Ovary (tissue), 9 donors: ENCODE data around the gene TP53BP1. TPM values are rescaled to one million over a fixed set of nuclear protein-coding genes. Genes with fewer than 3 reads are reported as not detected.
"Not testable (repeated sequence)": the region's sequence is repeated elsewhere in the genome, so short reads cannot be mapped to it uniquely, and the experiment has no call there.

Experiments used
- DNase-seq, 5 donors: peaks; one replicate each; pipeline ENCODE4 v3.0.0-alpha.2; 2019 to 2020
- H3K27ac ChIP-seq, 2 donors: fragments of 200-600 bp; one replicate each; pipeline versions ENCODE4 v1.5.1 to v1.8.0; 2019 to 2022
- H3K27me3 ChIP-seq: fragments of 200-600 bp; one replicate; pipeline ENCODE4 v1.8.0; 2022
- H3K36me3 ChIP-seq: fragments of 200-600 bp; sonication (generic); one replicate; pipeline ENCODE4 v1.5.1; 2019
- H3K4me1 ChIP-seq: one replicate; pipeline ENCODE4 v1.8.1; 2013; ENCODE audit warnings: mild to moderate bottlenecking, moderate library complexity; ENCODE audit not compliant: insufficient read depth
- H3K4me3 ChIP-seq: fragments of 200-600 bp; sonication (generic); one replicate; pipeline ENCODE4 v1.5.1; 2017
- H3K9me3 ChIP-seq, 2 donors: fragments of 200-600 bp in 1 of 2; sonication (generic) in 1 of 2; one replicate each; pipeline versions ENCODE4 v1.5.1 to v1.8.1; 2013 to 2019; ENCODE audit warnings: mild to moderate bottlenecking in 1 of 2, moderate library complexity in 1 of 2
- CTCF ChIP-seq, 3 donors: fragments of 450-650 bp in 2 of 3; fragments of 200-600 bp in 1 of 3; IDR thresholded peaks; one replicate each; pipeline versions ENCODE4 v1.5.1 to v1.8.0; 2016 to 2022; ENCODE audit warnings: antibody characterized with exemption in 3 of 3, mild to moderate bottlenecking in 1 of 3
- EP300 ChIP-seq: sonication (generic); formaldehyde crosslinking; IDR thresholded peaks from one replicate; pipeline ENCODE4 v1.6.1; 2017; ENCODE audit warnings: antibody characterized with exemption
- POLR2A ChIP-seq: fragments of 450-650 bp; IDR thresholded peaks from one replicate; pipeline ENCODE4 v1.6.1; 2017; ENCODE audit warnings: antibody characterized with exemption, mild to moderate bottlenecking, moderate library complexity
- WGBS, 3 donors: extraction: QIAGEN DNeasy Blood & Tissue Kit in 1 of 3; methylation state at CpG; one replicate each; pipeline versions ENCODE4 v1.1.5 to v1.1.7; 2013 to 2017; 5-methylcytosine and 5-hydroxymethylcytosine counted together
- intact Hi-C, 4 donors: fragments of 100-400 bp; cut with DNase I; formaldehyde crosslinking; loops; one replicate each; pipeline versions ENCODE4 v1.11.0 to v1.15.1; 2022 to 2023
- polyA plus RNA-seq, 2 donors: library from polyadenylated mRNA; stranded (reverse); fragments of 200-250 nt in 1 of 2; fragments of 350-450 nt in 1 of 2; fragmentation: Illumina TruSeq in 1 of 2; extraction: RNeasy Lipid Tissue Mini Kit (QIAGEN cat#74804) in 1 of 2; gene quantifications; one replicate each; pipeline ENCODE4 v1.2.3, GENCODE V29; 2013 to 2014
- total RNA-seq, 7 donors: library from RNA; depleted of rRNA in 2 of 7; stranded (reverse); fragments of >200 nt in 2 of 7; fragmentation: NEBNext Ultra II Directional in 3 of 7; extraction: Animal tissue kit (Norgen Biotek cat#: 25700) in 3 of 7; gene quantifications; one replicate each; pipeline versions ENCODE4 v1.1.0 to v1.2.4, GENCODE V29; 2016 to 2023
- donor health status: DM: no; HTN: no; CAD: no; lungs with moderate emphysema.
- donor health status: DM: no; HTN: no; CAD: no.
- donor health status: Bipolar disorder and iron deficiency.
- donor health status: DM: yes; HTN: yes; CAD: no.
- donor health status: DM: no; HTN: no; CAD: no.
- donor health status: DM: yes; HTN: yes; CAD: no.

Gene TP53BP1
- total and polyA plus RNA-seq, 9 donors: 14.5 to 72.1 (median 47.6) TPM

- TF ChIP-seq CTCF (IDR thresholded peaks at IDR 0.05) (no peak), POLR2A (no peak), EP300 (no peak)
- Histone ChIP-seq H3K4me1 (no peaks in the 10 kb centered on the region), H3K36me3 (no peaks in the 10 kb centered on the region), H3K27me3 (no peaks in the 10 kb centered on the region), H3K4me3 (no peak overlapping the region), H3K27ac (no peak overlapping the region), H3K9me3 (no peaks in the 10 kb centered on the region)
- intact Hi-C loops: no loop called here
- 85 to 87% (median 86%) methylated on average over 5 of the region's 5 CpGs for WGBS, 3 donors
- no peak for DNase-seq
Observed at GRCh38 chr15:43404130-43404529, 88.8 kb downstream of the TP53BP1 start.

- no peaks in the 10 kb centered on the region for H3K9me3 ChIP-seq
- H3K4me3 ChIP-seq: no peak overlapping the region
- no peaks in the 10 kb centered on the region for H3K4me1 ChIP-seq
- no peak for DNase-seq
- no peaks in the 10 kb centered on the region for H3K36me3 ChIP-seq
- no peak overlapping the region for H3K27ac ChIP-seq
- no peaks in the 10 kb centered on the region for H3K27me3 ChIP-seq
- WGBS, 3 donors: 78 to 82% (median 82%) methylated on average over 8 of the region's 8 CpGs
- intact Hi-C loops: no loop called here
- no peak for TF ChIP-seq EP300
- TF ChIP-seq POLR2A: no peak
- no peak for TF ChIP-seq CTCF (IDR thresholded peaks at IDR 0.05)
Observed at GRCh38 chr15:43403616-43404015, 89.3 kb downstream of the TP53BP1 start.

- no peak for DNase-seq
- no peaks in the 10 kb centered on the region for H3K27me3 ChIP-seq
- H3K36me3 ChIP-seq: peaks cover 2% of the 10 kb centered on the region
- no peak overlapping the region for H3K27ac ChIP-seq
- no peaks in the 10 kb centered on the region for H3K9me3 ChIP-seq
- WGBS, 3 donors: 70 to 73% (median 71%) methylated on average over 3 of the region's 3 CpGs
- TF ChIP-seq CTCF (IDR thresholded peaks at IDR 0.05): no peak
- TF ChIP-seq POLR2A: no peak
- intact Hi-C loops: no loop called here
- H3K4me3 ChIP-seq: no peak overlapping the region
- no peaks in the 10 kb centered on the region for H3K4me1 ChIP-seq
Observed at GRCh38 chr15:43402255-43402654, 90.7 kb downstream of the TP53BP1 start.

- H3K27me3 ChIP-seq, H3K4me3 ChIP-seq, H3K4me1 ChIP-seq, H3K27ac ChIP-seq, H3K36me3 ChIP-seq, H3K9me3 ChIP-seq, DNase-seq, intact Hi-C loops: not testable (repeated sequence)
- 97 to 99% (median 99%) methylated on average over 6 of the region's 6 CpGs for WGBS, 3 donors
Observed at GRCh38 chr15:43393592-43393991, 99.4 kb downstream of the TP53BP1 start.

- TF ChIP-seq POLR2A (no peak), CTCF (IDR thresholded peaks at IDR 0.05) (no peak), EP300 (no peak)
- no peak for DNase-seq
- Histone ChIP-seq H3K27me3 (no peaks in the 10 kb centered on the region), H3K27ac (no peak overlapping the region), H3K36me3 (no peaks in the 10 kb centered on the region), H3K4me1 (no peaks in the 10 kb centered on the region), H3K4me3 (no peak overlapping the region), H3K9me3 (no peaks in the 10 kb centered on the region)
- WGBS, 3 donors: 94 to 98% (median 97%) methylated on average over 8 of the region's 8 CpGs
- intact Hi-C loops: no loop called here
Observed at GRCh38 chr15:43390723-43391122, 102.2 kb downstream of the TP53BP1 start.
